ENCODE measurements around the gene FILIP1L. TPM values are rescaled to one million over a fixed set of nuclear protein-coding genes. Genes with fewer than 3 reads are reported as not detected.
A peak's percentile ranks its signal among the peaks of the same experiment; 100 is the strongest.

FILIP1L gene
- total RNA-seq, 1 experiment from 2014 or later = 0.17 TPM

- H3K4me2 ChIP-seq (ENCODE audit: low read length) = peak overlapping the region; percentile 47
- peaks cover 5% of the 10 kb centered on the region; the same call in 1 of the 2 replicates for H3K79me2 ChIP-seq (ENCODE audit: insufficient read depth, low read length)
- no peaks in the 10 kb centered on the region for H3K9me3 ChIP-seq (ENCODE audit: control insufficient read depth in 1 of 2, insufficient read depth in 1 of 2, low read depth in 1 of 2, low read length in 2 of 2)
- H3K4me3 ChIP-seq (replicated peaks in 1 of 2; ENCODE audit: low read depth in 1 of 2, low read length in 2 of 2) = no peak overlapping the region
- H3K36me3 ChIP-seq (ENCODE audit: control insufficient read depth in 1 of 2, insufficient read depth in 2 of 2, low read length in 2 of 2) = no peaks in the 10 kb centered on the region
- ATAC-seq = peak; percentile 68
- no TSS peak for BruUV-seq (replicated peaks)
- TF ChIP-seq EZH2 (IDR thresholded peaks at IDR 0.05) = no peak
- TF ChIP-seq SRF (IDR thresholded peaks at IDR 0.05; ENCODE audit: low read depth) = no peak
- TF ChIP-seq CEBPB (IDR thresholded peaks at IDR 0.05; ENCODE audit: low read depth) = 0 out of 2 replicates have a peak, but pooled peaks have one; percentile 37
- TF ChIP-seq POLR2AphosphoS5 (IDR thresholded peaks at IDR 0.05; ENCODE audit: low read depth, low read length) = no peak
- peak; percentile 72 for TF ChIP-seq FOSL1 (IDR thresholded peaks at IDR 0.05; ENCODE audit: low read depth)
- TF ChIP-seq CBX3 (IDR thresholded peaks at IDR 0.05; ENCODE audit: low read depth) = 0 out of 2 replicates have a peak, but pooled peaks have one; percentile 41
- no peak for TF ChIP-seq SIN3A (IDR thresholded peaks at IDR 0.05; ENCODE audit: low read depth)
- TF ChIP-seq SP1 (IDR thresholded peaks at IDR 0.05; ENCODE audit: low read depth) = peak; percentile 57
- TF ChIP-seq JUND (IDR thresholded peaks at IDR 0.05) = peak; percentile 61
- TF ChIP-seq ATF3 (IDR thresholded peaks at IDR 0.05) = no peak
- no peak for TF ChIP-seq CTCF (IDR thresholded peaks at IDR 0.05 in 2 of 3, conservative IDR thresholded peaks at IDR 0.05 in 1 of 3; ENCODE audit: borderline replicate concordance in 1 of 3, insufficient read depth in 1 of 3, low read depth in 2 of 3, low read length in 2 of 3)
- no peak for TF ChIP-seq ZBTB33 (IDR thresholded peaks at IDR 0.05; ENCODE audit: extremely low read depth, insufficient replicate concordance, low read length)
- TF ChIP-seq EGR1 (IDR thresholded peaks at IDR 0.05; ENCODE audit: low read depth) = no peak
- no peak for TF ChIP-seq EZH2phosphoT487 (IDR thresholded peaks at IDR 0.05; ENCODE audit: borderline replicate concordance)
- TF ChIP-seq MAX (IDR thresholded peaks at IDR 0.05) = no peak
- 0 out of 2 replicates have a peak, but pooled peaks have one; percentile 5 for TF ChIP-seq RAD21 (IDR thresholded peaks at IDR 0.05; ENCODE audit: low read depth)
- no peak for TF ChIP-seq ZFX (IDR thresholded peaks at IDR 0.05)
- TF ChIP-seq POLR2A (IDR thresholded peaks at IDR 0.05; ENCODE audit: borderline replicate concordance, extremely low read depth, insufficient read depth, insufficient read length) = no peak
- DNase-seq (ENCODE audit: low read depth, low spot score) = no peak
- peaks cover 11 to 18% of the 10 kb centered on the region in 2 experiments for H3K4me1 ChIP-seq (ENCODE audit: control insufficient read depth in 1 of 2, insufficient read depth in 2 of 2, low read length in 2 of 2)
- intact Hi-C loops (cut with micrococcal nuclease) = no loop called here
- H3K27ac ChIP-seq (ENCODE audit: low read depth, low read length) = peak overlapping the region; percentile 26; the same call in 1 of the 2 replicates
- no peaks in the 10 kb centered on the region for H3K9me2 ChIP-seq (ENCODE audit: insufficient read depth)
- H2AFZ ChIP-seq (ENCODE audit: low read depth, low read length, poor library complexity, severe bottlenecking) = no peak overlapping the region
- H3K9ac ChIP-seq (ENCODE audit: low read length) = no peak overlapping the region
- CTCF ChIA-PET = no interaction called here
- POLR2A ChIA-PET = no interaction called here
- no peaks in the 10 kb centered on the region for H3K27me3 ChIP-seq (ENCODE audit: insufficient read depth, low read length)
- no peaks in the 10 kb centered on the region for H4K20me1 ChIP-seq (ENCODE audit: insufficient read depth)
- RAD21 ChIA-PET (ENCODE audit: low non-redundant PET in 1 of 2, low total read pairs in 2 of 2, uncharacterized antibody in 2 of 2, unreplicated experiment in 2 of 2) = no interaction called here
Measured at GRCh38 chr3:99909714-99910495, 204.4 kb downstream of the FILIP1L start.

Data from HCT116 (cell line).